Right lobe of liver (tissue), 6 donors: ENCODE measurements around the gene GALNT17. TPM values are rescaled to one million over a fixed set of nuclear protein-coding genes. Genes with fewer than 3 reads are reported as not detected.
"Not testable (repeated sequence)": the region's sequence is repeated elsewhere in the genome, so short reads cannot be mapped to it uniquely, and the experiment has no call there.

Experiments used
- ATAC-seq, 4 donors: fragments of 200-7000 bp; cut with Tn5 transposase; one replicate each; pipeline ENCODE4 v1.9.1; 2020; ENCODE audit warnings: mild to moderate bottlenecking in 4 of 4, moderate library complexity in 4 of 4
- DNase-seq, 3 donors: peaks; one replicate each; pipeline ENCODE4 v3.0.0-alpha.2; 2020
- H3K27ac ChIP-seq, 3 donors: fragments of 200-600 bp; one replicate each; pipeline ENCODE4 v1.8.0; 2022
- H3K27me3 ChIP-seq, 2 donors: fragments of 200-600 bp; one replicate each; pipeline ENCODE4 v1.8.0; 2022
- H3K36me3 ChIP-seq, 4 donors: fragments of 200-600 bp; sonication (generic) in 1 of 4; one replicate each; pipeline versions ENCODE4 v1.5.1 to v1.8.0; 2017 to 2022; ENCODE audit warnings: control low read depth in 1 of 4
- H3K4me1 ChIP-seq, 4 donors: fragments of 200-600 bp; sonication (generic) in 1 of 4; one replicate each; pipeline versions ENCODE4 v1.5.1 to v1.8.0; 2017 to 2022; ENCODE audit warnings: control low read depth in 1 of 4
- H3K4me3 ChIP-seq, 3 donors: fragments of 200-600 bp; one replicate each; pipeline ENCODE4 v1.8.0; 2022
- H3K9me3 ChIP-seq, 4 donors: fragments of 200-600 bp; sonication (generic) in 1 of 4; one replicate each; pipeline versions ENCODE4 v1.5.1 to v1.8.0; 2017 to 2022; ENCODE audit warnings: control low read depth in 1 of 4
- CTCF ChIP-seq, 4 donors: fragments of 200-600 bp in 3 of 4; fragments of 450-650 bp in 1 of 4; IDR thresholded peaks; one replicate each; pipeline versions ENCODE4 v1.5.1 to v1.8.0; 2016 to 2022; ENCODE audit warnings: antibody characterized with exemption in 4 of 4, mild to moderate bottlenecking in 2 of 4
- POLR2A ChIP-seq: fragments of 450-650 bp; IDR thresholded peaks from one replicate; pipeline ENCODE4 v1.6.1; 2017; ENCODE audit warnings: antibody characterized with exemption, mild to moderate bottlenecking
- WGBS: methylation state at CpG from one replicate; pipeline ENCODE4 v1.1.6; 2018; ENCODE audit warnings: low coverage, low lambda C conversion rate; ENCODE audit not compliant: insufficient coverage; ENCODE audit errors: missing lambda C conversion rate; 5-methylcytosine and 5-hydroxymethylcytosine counted together
- intact Hi-C, 2 donors: fragments of 100-400 bp; cut with DNase I; formaldehyde crosslinking; loops; one replicate each; pipeline versions ENCODE4 v1.11.2 to v1.14.1; 2022
- total RNA-seq, 6 experiments: library from RNA; depleted of rRNA in 2 of 6; stranded (reverse); fragments of >200 nt in 2 of 6; fragmentation: NEBNext Ultra II Directional in 3 of 6; extraction: Animal tissue kit (Norgen Biotek cat#: 25700) in 3 of 6; gene quantifications; one replicate each; pipeline versions ENCODE4 v1.1.0 to v1.2.4, GENCODE V29; 2016 to 2023
- donor health status: DM: no; HTN: yes; CAD: no.
- donor health status: DM: no; HTN: no; CAD: no.
- donor health status: DM: no; HTN: no; CAD: no.
- donor health status: DM: no; HTN: yes; CAD: no.
- donor health status: DM: no; HTN: yes; CAD: no.

GALNT17 gene
- total RNA-seq, 6 experiments from 2014 or later, result 0.06 to 0.31 (median 0.10) TPM

- no peak for DNase-seq
- no peak for ATAC-seq
These were observed 66.9 kb downstream of the GALNT17 start for GRCh38 chr7:71198887-71199286.

DNA sequence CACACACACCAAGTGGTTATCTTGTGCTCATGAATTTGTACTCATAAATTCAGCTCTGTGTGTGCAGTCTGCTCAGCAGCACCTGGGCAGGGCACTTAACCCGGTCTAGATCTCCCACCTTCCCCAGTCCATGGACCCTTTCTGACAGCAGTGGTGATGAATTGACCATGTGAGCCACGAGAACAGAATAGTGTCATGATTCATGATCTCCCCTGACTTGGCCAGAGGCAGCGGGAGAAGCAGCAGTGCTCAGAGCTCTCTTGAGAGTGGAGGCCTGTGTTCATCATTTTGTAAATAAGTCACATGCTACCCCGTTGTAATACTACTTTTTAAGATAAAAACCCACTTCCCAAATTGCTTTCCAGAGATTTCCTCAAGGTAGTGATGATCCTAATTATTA is 74.2 kb downstream of the GALNT17 start:
- Histone ChIP-seq H3K4me3 (no peak overlapping the region), H3K27me3 (no peaks in the 10 kb centered on the region), H3K36me3 (no peaks in the 10 kb centered on the region), H3K27ac (no peak overlapping the region), H3K9me3 (no peaks in the 10 kb centered on the region), H3K4me1 (no peaks in the 10 kb centered on the region)
- DNase-seq (no peak), ATAC-seq (no peak)
- no peak for TF ChIP-seq POLR2A
- TF ChIP-seq CTCF (IDR thresholded peaks at IDR 0.05), result no peak
- intact Hi-C loops, result no loop called here
- WGBS, result 38% methylated on average over 4 of the region's 4 CpGs

More at GRCh38 chr7:71198887-71199286, 66.9 kb downstream of the GALNT17 start:
- Histone ChIP-seq H3K9me3 (no peaks in the 10 kb centered on the region), H3K4me1 (no peaks in the 10 kb centered on the region), H3K27me3 (no peaks in the 10 kb centered on the region), H3K36me3 (no peaks in the 10 kb centered on the region), H3K4me3 (no peak overlapping the region), H3K27ac (no peak overlapping the region)
- TF ChIP-seq POLR2A (no peak), CTCF (IDR thresholded peaks at IDR 0.05) (no peak)
- intact Hi-C loops, result no loop called here
- 80% methylated on average over 8 of the region's 8 CpGs for WGBS

DNA sequence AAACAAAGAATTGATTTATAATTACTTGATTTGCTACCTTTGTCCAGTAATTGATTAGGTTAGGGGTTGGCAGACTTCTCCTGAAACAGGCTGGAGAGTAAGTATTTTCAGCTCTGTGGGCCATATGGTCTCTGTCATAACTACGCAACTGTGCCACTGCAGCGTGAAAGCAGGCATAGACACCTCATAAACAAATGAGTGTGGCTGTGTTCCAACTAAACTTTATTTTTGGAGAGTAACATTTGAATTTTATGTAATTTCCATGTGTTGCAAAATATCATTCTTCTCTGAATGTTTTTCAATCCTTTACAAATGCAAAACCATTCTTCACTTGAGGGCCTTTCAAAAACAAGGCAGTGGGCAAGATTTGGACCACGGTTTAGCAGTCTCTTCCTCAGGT is 76.9 kb downstream of the GALNT17 start:
- H3K4me1 ChIP-seq, result no peaks in the 10 kb centered on the region
- no peaks in the 10 kb centered on the region for H3K36me3 ChIP-seq
- DNase-seq, result no peak
- intact Hi-C loops, result no loop called here
- H3K9me3 ChIP-seq, result no peaks in the 10 kb centered on the region
- no peaks in the 10 kb centered on the region for H3K27me3 ChIP-seq
- H3K27ac ChIP-seq, result no peak overlapping the region
- WGBS, result 82% methylated on average over 3 of the region's 3 CpGs
- ATAC-seq, result no peak
- H3K4me3 ChIP-seq, result no peak overlapping the region
- TF ChIP-seq POLR2A, result no peak
- TF ChIP-seq CTCF (IDR thresholded peaks at IDR 0.05), result no peak

DNA sequence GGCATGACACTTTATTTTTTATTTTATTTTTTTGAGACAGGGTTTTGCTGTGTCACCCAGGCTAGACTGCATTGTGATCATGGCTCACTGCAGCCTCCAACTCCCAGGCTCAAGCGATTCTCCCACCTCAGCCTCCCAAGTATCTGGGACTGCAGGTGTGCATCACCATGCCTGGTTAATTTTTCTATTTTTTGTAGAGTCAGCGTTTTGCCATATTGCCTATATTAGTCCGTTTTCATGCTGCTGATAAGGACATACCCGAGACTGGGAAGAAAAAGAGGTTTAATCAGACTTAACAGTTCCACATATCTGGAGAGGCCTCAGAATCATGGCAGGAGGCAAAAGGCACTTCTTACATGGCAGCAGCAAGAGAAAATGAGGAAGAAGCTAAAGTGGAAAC is 77.5 kb downstream of the GALNT17 start:
- ATAC-seq, H3K36me3 ChIP-seq, DNase-seq, H3K27me3 ChIP-seq, H3K4me1 ChIP-seq, H3K9me3 ChIP-seq, H3K27ac ChIP-seq, intact Hi-C loops, H3K4me3 ChIP-seq: not testable (repeated sequence)
- 48% methylated on average over 4 of the region's 4 CpGs for WGBS

DNA sequence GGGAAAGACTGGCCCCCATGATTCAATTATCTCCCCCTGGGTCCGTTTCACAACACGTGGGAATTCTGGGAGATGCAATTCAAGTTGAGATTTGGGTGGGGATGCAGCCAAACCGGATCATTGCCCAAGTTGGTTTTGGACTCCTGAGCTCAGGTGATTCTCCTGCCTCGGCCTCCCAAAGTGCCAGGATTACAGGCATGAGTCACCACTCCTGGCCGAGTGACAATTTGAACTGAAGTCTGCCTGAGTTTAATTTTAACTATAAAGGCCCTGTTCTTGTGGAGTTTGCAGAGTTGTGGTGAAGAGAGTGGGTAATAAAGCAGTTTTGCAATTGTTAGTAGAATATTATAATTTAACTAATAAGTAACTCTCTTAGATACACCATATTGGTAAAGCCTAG is 78.3 kb downstream of the GALNT17 start:
- H3K4me1 ChIP-seq, result no peaks in the 10 kb centered on the region
- H3K27me3 ChIP-seq, result no peaks in the 10 kb centered on the region
- 61% methylated on average over 5 of the region's 5 CpGs for WGBS
- TF ChIP-seq POLR2A, result no peak
- TF ChIP-seq CTCF (IDR thresholded peaks at IDR 0.05), result no peak
- H3K4me3 ChIP-seq, result no peak overlapping the region
- no peaks in the 10 kb centered on the region for H3K36me3 ChIP-seq
- ATAC-seq (no peak), DNase-seq (no peak)
- intact Hi-C loops, result no loop called here
- H3K9me3 ChIP-seq, result no peaks in the 10 kb centered on the region
- no peak overlapping the region for H3K27ac ChIP-seq

- not testable (repeated sequence) for DNase-seq, H3K4me3 ChIP-seq
These were observed 80.5 kb downstream of the GALNT17 start for GRCh38 chr7:71212433-71212832.

More at GRCh38 chr7:71212433-71212832, 80.5 kb downstream of the GALNT17 start:
- H3K27me3 ChIP-seq, H3K9me3 ChIP-seq, H3K4me1 ChIP-seq, intact Hi-C loops, ATAC-seq, H3K36me3 ChIP-seq, H3K27ac ChIP-seq: not testable (repeated sequence)
- 57% methylated on average over 1 of the region's 4 CpGs for WGBS
